ENCODE measurements around the gene TREH.

DNA sequence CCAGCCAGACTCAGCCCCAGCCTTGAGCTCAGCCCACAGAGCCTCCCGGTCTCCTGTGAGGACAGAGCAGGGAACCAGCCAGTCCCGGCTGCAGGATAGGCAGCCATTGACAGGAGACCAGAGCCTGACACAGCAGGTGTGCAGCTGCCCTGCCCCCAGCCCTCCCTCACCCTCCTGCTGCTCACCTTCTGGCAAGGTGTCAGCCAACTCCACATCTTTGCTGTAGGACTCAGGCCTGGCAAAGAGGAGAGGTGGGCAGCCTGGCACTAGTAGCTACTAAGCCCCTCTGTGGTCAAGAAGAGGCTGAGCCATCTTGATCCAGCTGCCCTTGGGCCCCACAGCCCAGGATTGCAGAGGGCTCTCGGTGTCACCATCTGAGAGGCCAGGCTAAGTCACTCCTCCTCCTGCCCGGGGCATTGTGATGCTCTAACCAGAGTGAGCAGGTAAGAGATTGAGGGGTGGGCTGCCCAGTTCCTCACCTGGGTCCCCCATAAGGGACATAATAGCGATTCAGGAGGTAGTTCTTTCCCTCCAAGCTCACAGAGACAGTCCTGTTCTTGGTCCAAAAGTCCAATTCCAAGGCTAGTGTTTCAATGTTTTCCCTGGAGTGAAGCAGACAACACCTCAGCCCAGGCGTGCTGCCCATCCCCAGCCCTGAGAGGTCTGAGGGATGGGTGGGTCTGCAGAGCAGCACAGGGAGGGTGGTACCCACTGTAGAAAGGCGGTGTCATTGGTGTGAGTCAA is 18.6 kb downstream of the TREH start:
- TF ChIP-seq, protein P1, sequence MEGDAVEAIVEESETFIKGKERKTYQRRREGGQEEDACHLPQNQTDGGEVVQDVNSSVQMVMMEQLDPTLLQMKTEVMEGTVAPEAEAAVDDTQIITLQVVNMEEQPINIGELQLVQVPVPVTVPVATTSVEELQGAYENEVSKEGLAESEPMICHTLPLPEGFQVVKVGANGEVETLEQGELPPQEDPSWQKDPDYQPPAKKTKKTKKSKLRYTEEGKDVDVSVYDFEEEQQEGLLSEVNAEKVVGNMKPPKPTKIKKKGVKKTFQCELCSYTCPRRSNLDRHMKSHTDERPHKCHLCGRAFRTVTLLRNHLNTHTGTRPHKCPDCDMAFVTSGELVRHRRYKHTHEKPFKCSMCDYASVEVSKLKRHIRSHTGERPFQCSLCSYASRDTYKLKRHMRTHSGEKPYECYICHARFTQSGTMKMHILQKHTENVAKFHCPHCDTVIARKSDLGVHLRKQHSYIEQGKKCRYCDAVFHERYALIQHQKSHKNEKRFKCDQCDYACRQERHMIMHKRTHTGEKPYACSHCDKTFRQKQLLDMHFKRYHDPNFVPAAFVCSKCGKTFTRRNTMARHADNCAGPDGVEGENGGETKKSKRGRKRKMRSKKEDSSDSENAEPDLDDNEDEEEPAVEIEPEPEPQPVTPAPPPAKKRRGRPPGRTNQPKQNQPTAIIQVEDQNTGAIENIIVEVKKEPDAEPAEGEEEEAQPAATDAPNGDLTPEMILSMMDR (IDR thresholded peaks at IDR 0.05 in 2 of 3, conservative IDR thresholded peaks at IDR 0.05 in 1 of 3; ENCODE audit: borderline replicate concordance in 1 of 3, insufficient read depth in 1 of 3, low read depth in 2 of 3, low read length in 2 of 3): no peak
- no peak for TF ChIP-seq POLR2A (IDR thresholded peaks at IDR 0.05; ENCODE audit: borderline replicate concordance, extremely low read depth, insufficient read depth, insufficient read length)
- TF ChIP-seq TCF7L2 (IDR thresholded peaks at IDR 0.05; ENCODE audit: borderline replicate concordance, extremely low read depth, insufficient read depth, insufficient read length): no peak
- no peak for TF ChIP-seq RAD21 (IDR thresholded peaks at IDR 0.05; ENCODE audit: low read depth)
- no peak for TF ChIP-seq EZH2phosphoT487 (IDR thresholded peaks at IDR 0.05; ENCODE audit: borderline replicate concordance)
- no peak for TF ChIP-seq SIN3A (IDR thresholded peaks at IDR 0.05; ENCODE audit: low read depth)
